Measurements from ENCODE around the gene DBF4B. TPM values are rescaled to one million over a fixed set of nuclear protein-coding genes. Genes with fewer than 3 reads are reported as not detected.

Gene DBF4B, protein sequence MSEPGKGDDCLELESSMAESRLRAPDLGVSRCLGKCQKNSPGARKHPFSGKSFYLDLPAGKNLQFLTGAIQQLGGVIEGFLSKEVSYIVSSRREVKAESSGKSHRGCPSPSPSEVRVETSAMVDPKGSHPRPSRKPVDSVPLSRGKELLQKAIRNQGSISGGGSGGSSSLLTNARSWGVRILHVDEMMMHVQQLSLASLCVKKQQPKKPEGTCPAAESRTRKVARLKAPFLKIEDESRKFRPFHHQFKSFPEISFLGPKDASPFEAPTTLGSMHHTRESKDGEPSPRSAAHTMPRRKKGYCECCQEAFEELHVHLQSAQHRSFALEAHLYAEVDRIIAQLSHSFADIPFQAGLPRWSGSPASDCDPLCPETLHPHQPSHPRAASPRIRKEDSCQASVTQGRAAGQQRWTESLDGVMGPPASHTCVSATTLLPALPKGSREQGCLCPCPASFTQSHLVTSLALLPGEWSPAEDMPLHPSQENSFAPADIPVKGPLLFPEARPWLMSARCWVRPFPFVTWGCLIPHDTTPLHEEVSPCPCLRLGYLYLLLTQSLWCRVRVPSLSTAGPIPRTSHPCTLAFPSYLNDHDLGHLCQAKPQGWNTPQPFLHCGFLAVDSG
- 11.8 TPM for polyA plus RNA-seq (2013)

DNA sequence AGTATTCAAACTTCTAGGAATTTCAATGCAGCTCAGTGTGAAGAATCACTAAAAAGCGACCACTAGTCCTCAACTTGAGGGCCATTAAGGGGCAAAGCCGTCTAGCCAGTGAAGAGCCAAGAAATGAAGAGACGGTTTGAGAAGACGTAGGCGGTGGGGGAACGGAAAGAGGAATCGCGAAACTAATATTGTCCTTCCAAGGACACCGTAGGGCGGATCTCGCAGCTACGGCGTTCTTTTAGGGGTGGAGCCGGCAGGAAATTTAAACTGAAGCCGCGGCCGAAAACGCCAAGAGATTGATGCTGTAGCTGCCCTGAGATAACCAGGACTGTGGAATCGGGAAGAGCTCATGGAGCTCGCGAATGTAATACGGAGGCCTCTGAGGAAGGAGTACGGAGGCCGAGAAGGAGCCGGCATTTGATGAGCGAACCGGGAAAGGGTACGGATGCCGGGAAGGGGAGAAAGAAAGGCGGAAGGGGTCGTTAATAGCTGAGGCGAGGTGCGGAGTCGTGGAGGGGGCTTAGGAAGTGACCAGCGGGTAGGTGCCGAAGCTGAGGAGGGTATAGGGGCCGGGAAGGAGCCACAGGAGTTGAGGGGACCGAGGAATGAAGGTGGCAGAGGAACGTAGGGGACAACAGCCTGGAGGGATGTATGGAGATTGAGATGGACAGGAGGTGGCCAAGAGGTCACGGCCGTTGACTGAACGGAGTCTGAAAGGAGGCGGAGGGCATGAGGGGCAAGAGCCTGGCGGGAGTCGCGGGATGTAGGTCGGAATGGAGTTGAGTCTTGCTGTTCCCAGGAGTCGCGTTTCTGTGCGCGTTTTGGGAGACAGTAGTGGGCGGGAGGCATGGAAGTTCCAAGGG, at the start of gene DBF4B:
Gene DBF4B, plus strand, starts transcription at position 265 of the 863 bp plus-strand sequence. Its CDS starts 156 bp downstream, at position 421.
- peak within 1 kb of the TSS; percentile 79 to 99 (median 95) for H3K4me3 ChIP-seq (ENCODE audit: control insufficient read depth in 1 of 7, extremely low read depth in 1 of 7, insufficient read depth in 4 of 7, low read depth in 2 of 7, low read length in 6 of 7)
- no peaks in the 10 kb centered on the region for H3K9me3 ChIP-seq (ENCODE audit: control extremely low read depth in 1 of 5, control insufficient read depth in 4 of 5, insufficient read depth in 2 of 5, low read depth in 1 of 5, low read length in 4 of 5)
- peak; percentile 90 to 95 (median 93) for DNase-seq
- peaks cover 0 to under 1% (median under 1%) of the 10 kb centered on the region in 4 experiments for H3K36me3 ChIP-seq (ENCODE audit: control insufficient read depth in 4 of 4, insufficient read depth in 4 of 4, low read length in 3 of 4)
- H3K27ac ChIP-seq (ENCODE audit: insufficient read depth in 1 of 2, low read depth in 1 of 2, low read length in 2 of 2, poor library complexity in 1 of 2, severe bottlenecking in 2 of 2), result peak within 1 kb of the TSS; percentile 80 to 88
- under 1% methylated on average over 52 of the region's 52 CpGs for WGBS (ENCODE audit: insufficient coverage)
- ChIA-PET CTCF (interaction anchor here (1.1 kb wide), 1 partner anchor 17 kb away, joined by 5 read pairs; no protein-coding TSS in a partner anchor), POLR2A (interaction anchor here (1.3 kb wide), 1 partner anchor 59 kb away, joined by 4 read pairs; no protein-coding TSS in a partner anchor)
- peaks cover 13 to 19% (median 16%) of the 10 kb centered on the region in 4 experiments for H3K4me1 ChIP-seq (ENCODE audit: control extremely low read depth in 1 of 4, control insufficient read depth in 4 of 4, insufficient read depth in 4 of 4, low read length in 3 of 4)
- no peaks in the 10 kb centered on the region for H3K27me3 ChIP-seq (replicated peaks in 2 of 5; ENCODE audit: control insufficient read depth in 4 of 5, insufficient read depth in 5 of 5, low read length in 4 of 5)

DNA sequence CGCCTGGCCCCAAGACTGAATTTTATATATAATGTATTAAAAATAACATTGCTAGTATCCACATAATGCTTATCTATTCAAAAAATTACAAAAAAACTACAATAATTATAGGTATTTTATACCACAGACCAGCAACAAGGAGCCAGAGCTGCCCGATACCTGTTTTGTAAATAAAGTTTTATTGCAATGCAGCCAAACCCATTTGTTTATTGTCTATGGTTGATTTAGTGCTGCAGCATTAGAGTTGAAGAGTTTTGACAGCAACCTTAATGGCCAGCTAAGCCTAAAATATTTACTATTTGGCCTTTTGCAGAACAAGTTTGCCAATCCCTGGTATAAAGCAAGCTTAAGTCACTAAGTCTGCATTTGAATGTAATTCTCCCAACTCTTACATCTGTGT, 46.6 kb upstream of the DBF4B start:
- peaks cover 0 to 1% (median 0%) of the 10 kb centered on the region in 5 experiments for H3K9me3 ChIP-seq (ENCODE audit: control extremely low read depth in 1 of 5, control insufficient read depth in 4 of 5, insufficient read depth in 2 of 5, low read depth in 1 of 5, low read length in 4 of 5)
- ChIA-PET CTCF (no interaction called here), POLR2A (no interaction called here)
- no peaks in the 10 kb centered on the region for H3K36me3 ChIP-seq (ENCODE audit: control insufficient read depth in 4 of 4, insufficient read depth in 4 of 4, low read length in 3 of 4)
- H3K4me3 ChIP-seq (ENCODE audit: control insufficient read depth in 1 of 7, extremely low read depth in 1 of 7, insufficient read depth in 4 of 7, low read depth in 2 of 7, low read length in 6 of 7), result no peak overlapping the region
- peaks cover 0 to 3% (median 2%) of the 10 kb centered on the region in 4 experiments for H3K4me1 ChIP-seq (ENCODE audit: control extremely low read depth in 1 of 4, control insufficient read depth in 4 of 4, insufficient read depth in 4 of 4, low read length in 3 of 4)
- H3K27me3 ChIP-seq (replicated peaks in 2 of 5; ENCODE audit: control insufficient read depth in 4 of 5, insufficient read depth in 5 of 5, low read length in 4 of 5), result peaks cover 2 to 11% (median 4%) of the 10 kb centered on the region in 5 experiments
- no peak overlapping the region for H3K27ac ChIP-seq (ENCODE audit: insufficient read depth in 1 of 2, low read depth in 1 of 2, low read length in 2 of 2, poor library complexity in 1 of 2, severe bottlenecking in 2 of 2)
- DNase-seq, result no peak
- WGBS (ENCODE audit: insufficient coverage), result no CpG with 5 or more reads among the region's 2 CpGs

DNA sequence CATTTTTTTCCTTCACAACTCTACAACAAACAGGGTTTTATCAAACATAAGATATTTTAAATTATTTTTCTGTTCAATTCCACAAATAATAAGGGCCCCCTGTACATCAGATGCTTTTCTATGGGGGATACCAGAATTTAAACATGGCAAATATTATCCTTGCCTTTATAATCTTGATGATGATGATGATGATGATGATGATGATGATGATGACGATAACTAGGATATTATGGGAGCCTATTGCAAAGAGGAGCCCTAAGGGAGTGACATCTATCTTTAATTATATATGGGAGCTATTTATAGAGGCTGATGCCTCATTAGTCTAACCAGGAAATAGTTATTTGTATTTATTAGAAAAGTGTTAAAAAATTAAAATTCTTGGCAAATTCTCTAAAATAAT, 45.4 kb upstream of the DBF4B start:
- Histone ChIP-seq H3K36me3 (ENCODE audit: control insufficient read depth in 4 of 4, insufficient read depth in 4 of 4, low read length in 3 of 4) (no peaks in the 10 kb centered on the region), H3K4me1 (ENCODE audit: control extremely low read depth in 1 of 4, control insufficient read depth in 4 of 4, insufficient read depth in 4 of 4, low read length in 3 of 4) (no peaks in the 10 kb centered on the region), H3K4me3 (ENCODE audit: control insufficient read depth in 1 of 7, extremely low read depth in 1 of 7, insufficient read depth in 4 of 7, low read depth in 2 of 7, low read length in 6 of 7) (no peak overlapping the region), H3K27ac (ENCODE audit: insufficient read depth in 1 of 2, low read depth in 1 of 2, low read length in 2 of 2, poor library complexity in 1 of 2, severe bottlenecking in 2 of 2) (no peak overlapping the region), H3K27me3 (replicated peaks in 2 of 5; ENCODE audit: control insufficient read depth in 4 of 5, insufficient read depth in 5 of 5, low read length in 4 of 5) (peaks cover 0 to 2% (median 0%) of the 10 kb centered on the region in 5 experiments), H3K9me3 (ENCODE audit: control extremely low read depth in 1 of 5, control insufficient read depth in 4 of 5, insufficient read depth in 2 of 5, low read depth in 1 of 5, low read length in 4 of 5) (no peaks in the 10 kb centered on the region)
- ChIA-PET CTCF (no interaction called here), POLR2A (interaction anchor here (0.6 kb wide), 1 partner anchor 118 kb away, joined by 3 read pairs; no protein-coding TSS in a partner anchor)
- no CpG with 5 or more reads among the region's 1 CpG for WGBS (ENCODE audit: insufficient coverage)
- DNase-seq, result no peak

DNA sequence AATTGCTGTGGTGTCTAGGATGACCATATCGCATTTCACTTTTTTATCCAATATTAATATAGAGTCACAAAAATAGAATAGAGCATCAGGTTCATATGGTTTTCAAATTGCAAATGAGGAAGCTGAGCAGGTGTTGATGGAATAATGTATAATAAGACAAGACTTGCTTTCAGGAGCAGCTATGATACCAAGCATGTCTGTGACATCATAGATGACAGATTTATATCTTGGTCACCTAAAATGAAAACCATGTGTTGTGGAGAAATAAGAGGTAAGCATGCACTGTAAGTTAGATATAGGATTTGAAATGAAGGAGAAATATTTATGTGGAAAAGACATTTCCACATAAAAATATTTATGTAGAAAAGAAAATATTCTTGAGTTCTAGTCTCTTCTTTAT, 43.6 kb upstream of the DBF4B start:
- peaks cover 0 to 2% (median 0%) of the 10 kb centered on the region in 5 experiments for H3K27me3 ChIP-seq (replicated peaks in 2 of 5; ENCODE audit: control insufficient read depth in 4 of 5, insufficient read depth in 5 of 5, low read length in 4 of 5)
- ChIA-PET CTCF (interaction anchor here (0.5 to 1.4 kb wide), 2 partner anchors 12 to 18 kb away, joined by 4 read pairs; no protein-coding TSS in a partner anchor), POLR2A (no interaction called here)
- DNase-seq, result no peak
- H3K4me1 ChIP-seq (ENCODE audit: control extremely low read depth in 1 of 4, control insufficient read depth in 4 of 4, insufficient read depth in 4 of 4, low read length in 3 of 4), result no peaks in the 10 kb centered on the region
- WGBS (ENCODE audit: insufficient coverage), result no CpG with 5 or more reads among the region's 1 CpG
- no peaks in the 10 kb centered on the region for H3K36me3 ChIP-seq (ENCODE audit: control insufficient read depth in 4 of 4, insufficient read depth in 4 of 4, low read length in 3 of 4)
- H3K4me3 ChIP-seq (ENCODE audit: control insufficient read depth in 1 of 7, extremely low read depth in 1 of 7, insufficient read depth in 4 of 7, low read depth in 2 of 7, low read length in 6 of 7), result no peak overlapping the region
- no peak overlapping the region for H3K27ac ChIP-seq (ENCODE audit: insufficient read depth in 1 of 2, low read depth in 1 of 2, low read length in 2 of 2, poor library complexity in 1 of 2, severe bottlenecking in 2 of 2)
- no peaks in the 10 kb centered on the region for H3K9me3 ChIP-seq (ENCODE audit: control extremely low read depth in 1 of 5, control insufficient read depth in 4 of 5, insufficient read depth in 2 of 5, low read depth in 1 of 5, low read length in 4 of 5)

DNA sequence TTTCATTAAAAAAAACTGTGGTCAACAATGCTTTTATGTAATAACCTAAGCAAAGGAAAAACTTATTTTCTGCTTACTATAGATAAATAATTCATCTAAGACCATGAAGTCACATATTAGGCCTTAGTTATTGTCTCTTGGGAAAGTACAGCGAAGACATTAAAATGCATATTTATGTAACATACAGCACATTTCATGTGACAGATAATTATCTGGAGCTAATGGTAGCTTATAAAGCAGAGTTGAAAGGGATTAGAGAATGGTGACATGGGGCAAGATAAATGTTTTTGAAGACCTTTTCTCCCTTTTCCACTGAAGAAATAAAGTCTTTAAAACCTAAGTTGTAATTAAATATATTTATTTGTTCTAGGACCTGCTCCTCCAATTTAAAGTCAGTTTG, 42.5 kb upstream of the DBF4B start:
- H3K27me3 ChIP-seq (replicated peaks in 2 of 5; ENCODE audit: control insufficient read depth in 4 of 5, insufficient read depth in 5 of 5, low read length in 4 of 5), result peaks cover 0 to 2% (median 0%) of the 10 kb centered on the region in 5 experiments
- H3K9me3 ChIP-seq (ENCODE audit: control extremely low read depth in 1 of 5, control insufficient read depth in 4 of 5, insufficient read depth in 2 of 5, low read depth in 1 of 5, low read length in 4 of 5), result no peaks in the 10 kb centered on the region
- ChIA-PET CTCF (interaction anchor here (1.6 kb wide), 1 partner anchor 23 kb away, joined by 3 read pairs; no protein-coding TSS in a partner anchor), POLR2A (no interaction called here)
- no peak overlapping the region for H3K4me3 ChIP-seq (ENCODE audit: control insufficient read depth in 1 of 7, extremely low read depth in 1 of 7, insufficient read depth in 4 of 7, low read depth in 2 of 7, low read length in 6 of 7)
- WGBS (ENCODE audit: insufficient coverage), result no CpG with 5 or more reads among the region's 1 CpG
- no peaks in the 10 kb centered on the region for H3K36me3 ChIP-seq (ENCODE audit: control insufficient read depth in 4 of 4, insufficient read depth in 4 of 4, low read length in 3 of 4)
- H3K4me1 ChIP-seq (ENCODE audit: control extremely low read depth in 1 of 4, control insufficient read depth in 4 of 4, insufficient read depth in 4 of 4, low read length in 3 of 4), result no peaks in the 10 kb centered on the region
- DNase-seq, result no peak
- H3K27ac ChIP-seq (ENCODE audit: insufficient read depth in 1 of 2, low read depth in 1 of 2, low read length in 2 of 2, poor library complexity in 1 of 2, severe bottlenecking in 2 of 2), result no peak overlapping the region

DNA sequence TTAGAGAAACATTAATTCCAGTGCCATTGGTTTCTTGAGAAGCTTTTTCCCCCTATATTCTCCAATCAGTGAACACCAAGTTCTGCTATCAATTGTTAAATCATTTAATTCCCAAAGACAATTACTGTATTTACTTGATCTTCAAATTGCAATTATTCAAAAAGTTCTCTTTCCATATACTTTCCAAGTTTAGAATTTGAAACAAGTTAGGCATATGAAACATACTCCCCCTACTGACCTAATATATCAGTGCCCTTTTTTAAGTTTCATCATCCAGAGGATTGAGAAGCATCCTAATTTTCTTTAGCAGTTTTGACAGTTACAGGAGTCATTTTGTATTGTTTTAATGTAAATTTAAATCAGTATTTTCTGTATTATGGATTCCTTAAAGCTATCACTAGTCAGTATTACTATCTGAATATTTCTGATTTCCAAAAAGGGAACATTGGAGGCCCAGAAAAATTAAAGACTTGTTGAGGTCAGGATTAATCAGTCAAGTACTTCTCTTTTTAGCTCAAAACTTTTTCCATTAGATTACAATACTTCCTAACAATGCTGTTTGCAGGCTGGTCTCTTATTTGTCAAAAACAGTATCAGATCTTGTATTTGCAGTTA, 35.9 kb upstream of the DBF4B start:
- DNase-seq, result peak in 2 of 3 donors; percentile 38 to 51
- Histone ChIP-seq H3K27ac (ENCODE audit: insufficient read depth in 1 of 2, low read depth in 1 of 2, low read length in 2 of 2, poor library complexity in 1 of 2, severe bottlenecking in 2 of 2) (no peak overlapping the region), H3K27me3 (replicated peaks in 2 of 5; ENCODE audit: control insufficient read depth in 4 of 5, insufficient read depth in 5 of 5, low read length in 4 of 5) (peaks cover 0 to 2% (median 0%) of the 10 kb centered on the region in 5 experiments), H3K4me1 (ENCODE audit: control extremely low read depth in 1 of 4, control insufficient read depth in 4 of 4, insufficient read depth in 4 of 4, low read length in 3 of 4) (no peaks in the 10 kb centered on the region), H3K36me3 (ENCODE audit: control insufficient read depth in 4 of 4, insufficient read depth in 4 of 4, low read length in 3 of 4) (no peaks in the 10 kb centered on the region), H3K4me3 (ENCODE audit: control insufficient read depth in 1 of 7, extremely low read depth in 1 of 7, insufficient read depth in 4 of 7, low read depth in 2 of 7, low read length in 6 of 7) (no peak overlapping the region), H3K9me3 (ENCODE audit: control extremely low read depth in 1 of 5, control insufficient read depth in 4 of 5, insufficient read depth in 2 of 5, low read depth in 1 of 5, low read length in 4 of 5) (no peaks in the 10 kb centered on the region)
- ChIA-PET POLR2A (no interaction called here), CTCF (interaction anchor here (0.5 to 3.2 kb wide), 5 partner anchors 10 to 140 kb away, joined by 3 to 15 read pairs (median 4); no protein-coding TSS in a partner anchor)
